Measurements from ENCODE around the gene HSPA6. TPM values are rescaled to one million over a fixed set of nuclear protein-coding genes. Genes with fewer than 3 reads are reported as not detected.
"Not testable (repeated sequence)": the region's sequence is repeated elsewhere in the genome, so short reads cannot be mapped to it uniquely, and the experiment has no call there.

HSPA6 gene
- total RNA-seq, 1 experiment from 2014 or later: 0.44 TPM

DNA sequence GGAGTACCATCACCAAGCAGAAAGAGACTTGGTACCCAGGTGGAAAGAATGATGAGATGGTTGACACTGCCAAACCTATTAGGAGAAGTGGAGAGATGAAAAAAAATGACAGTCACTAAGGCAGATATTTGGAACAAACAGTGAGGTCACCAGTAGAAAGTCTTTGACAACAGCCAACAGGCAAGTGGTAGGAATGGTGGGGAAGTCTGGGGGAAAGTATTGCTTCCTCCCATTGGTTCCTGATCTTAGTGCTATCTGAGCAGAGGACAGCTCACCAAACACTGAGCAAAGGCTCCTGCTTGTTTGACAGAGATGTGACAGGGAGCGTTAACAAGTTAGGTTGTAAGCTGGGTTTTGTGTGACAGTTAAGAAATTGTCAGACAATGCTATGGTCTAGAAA lies 18.8 kb downstream of the HSPA6 start:
- H3K4me3 ChIP-seq (ENCODE audit: low read depth in 2 of 2, low read length in 2 of 2); H3K27me3 ChIP-seq (ENCODE audit: control insufficient read depth, insufficient read depth, low read length); CTCF ChIA-PET; intact Hi-C loops (cut with micrococcal nuclease; ENCODE audit: unreplicated experiment); H3K9me3 ChIP-seq (ENCODE audit: control insufficient read depth, insufficient read depth, low read depth, low read length); H3K36me3 ChIP-seq (ENCODE audit: control insufficient read depth, insufficient read depth, low read length); POLR2A ChIA-PET; H3K4me1 ChIP-seq (ENCODE audit: control insufficient read depth, insufficient read depth, low read length); BruUV-seq (replicated peaks); ATAC-seq; DNase-seq (ENCODE audit: low read depth, low spot score); H3K27ac ChIP-seq (ENCODE audit: low read length): not testable (repeated sequence)
- in situ Hi-C loops (cut with HindIII; ENCODE audit: low pct_unique_long_range_greater_than_20kb, low sequenced_read_pairs): loop anchor here (25.0 kb wide), 1 partner anchor 194 kb away; the partner anchor contains the start of gene DUSP12

DNA sequence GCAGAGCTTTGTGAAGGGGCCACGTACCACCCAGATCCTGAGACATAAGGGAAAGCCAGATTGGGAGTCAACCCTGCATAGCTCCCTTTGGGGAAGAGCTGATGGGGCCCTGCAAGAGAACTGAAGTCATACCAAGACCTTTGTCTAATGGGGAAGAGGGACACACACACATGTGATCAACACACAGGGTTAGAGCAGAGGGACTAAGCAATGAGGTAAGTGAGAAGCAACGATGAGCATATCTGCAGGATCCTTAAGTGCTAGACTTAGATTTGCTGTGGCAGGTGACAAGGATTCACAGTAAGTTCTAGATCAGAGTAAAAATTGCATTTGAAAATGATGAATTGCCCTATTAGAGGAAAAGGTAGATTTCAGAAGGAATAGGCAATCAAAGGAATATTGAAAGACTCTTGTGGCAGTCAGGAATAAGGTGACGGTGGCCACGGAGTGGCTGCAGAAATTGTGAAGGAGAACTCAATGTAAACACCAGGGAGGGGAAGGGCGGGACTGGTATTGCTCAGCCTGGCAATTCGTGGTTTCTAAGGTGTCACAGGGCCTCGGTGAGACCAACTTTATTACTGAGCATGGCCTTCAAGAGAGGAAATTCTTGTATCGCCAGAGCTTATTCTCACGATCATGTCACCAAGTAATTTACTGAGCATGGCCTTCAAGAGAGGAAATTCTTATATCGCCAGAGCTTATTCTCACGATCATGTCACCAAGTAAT lies 20.8 kb downstream of the HSPA6 start:
- H3K9me3 ChIP-seq (ENCODE audit: control insufficient read depth, insufficient read depth, low read depth, low read length); CTCF ChIA-PET; H3K27me3 ChIP-seq (ENCODE audit: control insufficient read depth, insufficient read depth, low read length); BruUV-seq (replicated peaks); ATAC-seq; H3K4me3 ChIP-seq (ENCODE audit: low read depth in 2 of 2, low read length in 2 of 2); DNase-seq (ENCODE audit: low read depth, low spot score); H3K36me3 ChIP-seq (ENCODE audit: control insufficient read depth, insufficient read depth, low read length); H3K4me1 ChIP-seq (ENCODE audit: control insufficient read depth, insufficient read depth, low read length); H3K27ac ChIP-seq (ENCODE audit: low read length); intact Hi-C loops (cut with micrococcal nuclease; ENCODE audit: unreplicated experiment): not testable (repeated sequence)
- POLR2A ChIA-PET: interaction anchor here (0.5 kb wide), 1 partner anchor 15 kb away, joined by 6 read pairs; no protein-coding TSS in a partner anchor
- in situ Hi-C loops (cut with HindIII; ENCODE audit: low pct_unique_long_range_greater_than_20kb, low sequenced_read_pairs): loop anchor here (25.0 kb wide), 1 partner anchor 192 kb away; the partner anchor contains the start of gene DUSP12

DNA sequence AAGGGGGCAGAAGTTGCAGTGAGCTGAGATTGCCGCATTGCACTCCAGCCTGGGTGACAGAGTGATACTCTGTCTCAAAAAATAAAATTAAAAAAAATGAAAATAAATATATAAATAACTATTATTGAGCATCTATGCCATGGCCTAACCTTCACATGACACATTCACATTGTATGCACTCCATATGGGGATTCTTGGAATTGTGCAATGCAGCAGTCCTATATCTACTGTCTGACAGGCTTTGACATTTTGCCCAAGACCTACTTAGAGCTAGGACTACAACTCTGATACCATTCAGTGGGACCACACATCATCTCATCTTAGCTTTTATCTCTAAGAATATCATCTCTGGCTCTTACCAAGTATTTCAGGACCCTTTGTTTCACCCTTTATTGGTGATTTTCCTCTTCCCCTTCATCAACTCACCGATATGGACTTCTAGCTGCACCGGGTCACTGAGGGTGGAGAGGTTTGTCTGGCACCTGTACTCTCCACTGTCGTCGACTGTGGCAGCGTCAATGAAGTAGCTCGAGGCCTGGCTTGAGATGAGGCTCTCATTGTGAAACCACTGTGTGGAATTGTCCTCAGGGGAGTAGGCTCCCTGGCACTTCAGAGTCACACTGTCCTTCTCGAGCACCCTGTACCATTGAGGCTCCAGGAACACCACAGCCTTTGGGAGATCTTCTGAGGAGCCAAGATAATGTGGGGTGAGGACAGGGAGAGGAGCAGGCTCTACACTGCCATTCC lies 23.8 kb downstream of the HSPA6 start:
- BruUV-seq (replicated peaks); H3K4me1 ChIP-seq (ENCODE audit: control insufficient read depth, insufficient read depth, low read length); H3K36me3 ChIP-seq (ENCODE audit: control insufficient read depth, insufficient read depth, low read length); H3K4me3 ChIP-seq (ENCODE audit: low read depth in 2 of 2, low read length in 2 of 2); H3K27me3 ChIP-seq (ENCODE audit: control insufficient read depth, insufficient read depth, low read length); POLR2A ChIA-PET; intact Hi-C loops (cut with micrococcal nuclease; ENCODE audit: unreplicated experiment); CTCF ChIA-PET; ATAC-seq; H3K9me3 ChIP-seq (ENCODE audit: control insufficient read depth, insufficient read depth, low read depth, low read length); H3K27ac ChIP-seq (ENCODE audit: low read length); DNase-seq (ENCODE audit: low read depth, low spot score): not testable (repeated sequence)
- in situ Hi-C loops (cut with HindIII; ENCODE audit: low pct_unique_long_range_greater_than_20kb, low sequenced_read_pairs): loop anchor here (25.0 kb wide), 1 partner anchor 189 kb away; the partner anchor contains the start of gene DUSP12

DNA sequence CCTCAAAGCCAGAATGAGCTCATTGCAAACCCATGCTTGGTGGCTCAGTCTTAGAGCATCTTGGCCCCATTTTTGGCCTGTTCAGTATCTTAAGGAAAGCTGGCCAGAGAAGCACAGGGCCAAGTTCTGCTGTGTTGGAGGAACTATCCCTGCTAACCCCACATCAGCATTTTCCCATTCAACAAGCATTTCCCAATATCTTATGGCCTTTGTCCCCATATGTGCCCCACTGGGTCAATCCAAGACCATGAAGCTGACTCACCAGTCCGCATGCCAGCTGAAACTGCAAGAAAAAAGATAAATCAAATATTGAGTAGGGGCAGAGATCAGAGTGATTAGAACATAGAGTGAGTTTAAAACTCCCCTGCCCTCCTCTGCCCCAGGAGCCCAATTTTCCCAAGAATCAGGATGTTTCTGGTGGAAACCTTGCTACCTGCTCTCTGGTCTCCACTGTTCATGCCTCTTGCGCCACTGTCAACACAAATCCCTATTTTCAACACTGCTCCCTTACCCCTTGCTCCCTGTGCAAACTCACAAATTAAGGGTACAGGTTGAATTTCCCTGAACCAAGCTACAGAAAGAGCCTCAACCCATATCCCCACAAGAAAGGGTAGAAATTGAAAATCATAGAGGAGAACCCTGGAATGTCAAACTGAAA lies 24.5 kb downstream of the HSPA6 start:
- POLR2A ChIA-PET; CTCF ChIA-PET; DNase-seq (ENCODE audit: low read depth, low spot score); intact Hi-C loops (cut with micrococcal nuclease; ENCODE audit: unreplicated experiment); H3K9me3 ChIP-seq (ENCODE audit: control insufficient read depth, insufficient read depth, low read depth, low read length); H3K27me3 ChIP-seq (ENCODE audit: control insufficient read depth, insufficient read depth, low read length); H3K27ac ChIP-seq (ENCODE audit: low read length); H3K4me1 ChIP-seq (ENCODE audit: control insufficient read depth, insufficient read depth, low read length); BruUV-seq (replicated peaks); ATAC-seq; H3K4me3 ChIP-seq (ENCODE audit: low read depth in 2 of 2, low read length in 2 of 2); H3K36me3 ChIP-seq (ENCODE audit: control insufficient read depth, insufficient read depth, low read length): not testable (repeated sequence)
- in situ Hi-C loops (cut with HindIII; ENCODE audit: low pct_unique_long_range_greater_than_20kb, low sequenced_read_pairs): loop anchor here (25.0 kb wide), 1 partner anchor 188 kb away; the partner anchor contains the start of gene DUSP12

DNA sequence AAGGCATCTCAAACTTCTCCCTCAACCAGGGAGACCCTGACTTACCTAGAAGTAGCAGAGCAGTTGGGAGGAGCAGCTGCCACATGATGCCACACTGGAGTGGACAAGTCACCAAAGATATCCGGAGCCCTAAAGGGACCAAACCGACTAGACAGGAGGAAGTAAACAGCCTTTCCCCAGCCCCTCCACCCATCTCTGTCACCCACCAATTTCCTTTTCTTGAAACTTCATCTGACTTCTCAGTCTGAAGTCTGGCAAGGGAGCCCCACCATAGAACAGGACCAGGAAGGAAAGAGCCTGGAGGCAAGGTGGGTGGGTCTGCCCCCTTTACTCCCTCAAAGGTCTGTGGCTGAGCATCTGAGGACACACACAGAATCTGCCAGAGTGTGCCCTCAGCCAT lies 25.3 kb downstream of the HSPA6 start, which contains the start of gene FCGR3A:
Gene FCGR3A, minus strand, starts transcription at position 167 of the 400 bp plus-strand sequence. Its CDS starts 82 bp downstream, at position 85.
- in situ Hi-C loops (cut with HindIII; ENCODE audit: low pct_unique_long_range_greater_than_20kb, low sequenced_read_pairs): loop anchor here (25.0 kb wide), 1 partner anchor 188 kb away; the partner anchor contains the start of gene DUSP12
- ATAC-seq: no peak
- TF ChIP-seq SIN3A (IDR thresholded peaks at IDR 0.05; ENCODE audit: borderline replicate concordance, insufficient read depth, low read depth, low read length): no peak
- TF ChIP-seq TCF7L2 (IDR thresholded peaks at IDR 0.05; ENCODE audit: low read depth, low read length): no peak
- TF ChIP-seq, protein P1, sequence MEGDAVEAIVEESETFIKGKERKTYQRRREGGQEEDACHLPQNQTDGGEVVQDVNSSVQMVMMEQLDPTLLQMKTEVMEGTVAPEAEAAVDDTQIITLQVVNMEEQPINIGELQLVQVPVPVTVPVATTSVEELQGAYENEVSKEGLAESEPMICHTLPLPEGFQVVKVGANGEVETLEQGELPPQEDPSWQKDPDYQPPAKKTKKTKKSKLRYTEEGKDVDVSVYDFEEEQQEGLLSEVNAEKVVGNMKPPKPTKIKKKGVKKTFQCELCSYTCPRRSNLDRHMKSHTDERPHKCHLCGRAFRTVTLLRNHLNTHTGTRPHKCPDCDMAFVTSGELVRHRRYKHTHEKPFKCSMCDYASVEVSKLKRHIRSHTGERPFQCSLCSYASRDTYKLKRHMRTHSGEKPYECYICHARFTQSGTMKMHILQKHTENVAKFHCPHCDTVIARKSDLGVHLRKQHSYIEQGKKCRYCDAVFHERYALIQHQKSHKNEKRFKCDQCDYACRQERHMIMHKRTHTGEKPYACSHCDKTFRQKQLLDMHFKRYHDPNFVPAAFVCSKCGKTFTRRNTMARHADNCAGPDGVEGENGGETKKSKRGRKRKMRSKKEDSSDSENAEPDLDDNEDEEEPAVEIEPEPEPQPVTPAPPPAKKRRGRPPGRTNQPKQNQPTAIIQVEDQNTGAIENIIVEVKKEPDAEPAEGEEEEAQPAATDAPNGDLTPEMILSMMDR (IDR thresholded peaks at IDR 0.05): no peak
- no peak for TF ChIP-seq POLR2AphosphoS5 (IDR thresholded peaks at IDR 0.05; ENCODE audit: low read depth, low read length)

More for the DNA sequence above, 25.3 kb downstream of the HSPA6 start, which contains the start of gene FCGR3A:
- H3K27me3 ChIP-seq (ENCODE audit: control insufficient read depth, insufficient read depth, low read length): no peaks in the 10 kb centered on the region
- H3K4me3 ChIP-seq (ENCODE audit: low read depth in 2 of 2, low read length in 2 of 2): no peak within 1 kb of the TSS
- BruUV-seq (replicated peaks): no TSS peak
- no peaks in the 10 kb centered on the region for H3K36me3 ChIP-seq (ENCODE audit: control insufficient read depth, insufficient read depth, low read length)
- no peaks in the 10 kb centered on the region for H3K9me3 ChIP-seq (ENCODE audit: control insufficient read depth, insufficient read depth, low read depth, low read length)
- CTCF ChIA-PET: no interaction called here
- POLR2A ChIA-PET: no interaction called here
- no peak for DNase-seq (ENCODE audit: low read depth, low spot score)
- H3K27ac ChIP-seq (ENCODE audit: low read length): no peak within 1 kb of the TSS
- intact Hi-C loops (cut with micrococcal nuclease; ENCODE audit: unreplicated experiment): no loop called here
- H3K4me1 ChIP-seq (ENCODE audit: control insufficient read depth, insufficient read depth, low read length): no peaks in the 10 kb centered on the region

All from Panc1 (cell line).